ENCODE data around the gene POU4F3.

POU4F3 gene

GRCh38 chr5:146345240-146345577 lies 6.6 kb downstream of the POU4F3 start:
- H3K4me1 ChIP-seq = peaks cover 0 to 22% (median 11%) of the 10 kb centered on the region in 4 donors
- no peaks in the 10 kb centered on the region for H3K36me3 ChIP-seq
- DNase-seq = no peak
- H3K9me3 ChIP-seq = no peaks in the 10 kb centered on the region
- H3K27ac ChIP-seq = no peak overlapping the region
- TF ChIP-seq CTCF (IDR thresholded peaks at IDR 0.05) = no peak
- intact Hi-C loops (cut with DNase I; ENCODE audit: low total_unique reads) = no loop called here
- no peak overlapping the region for H3K4me3 ChIP-seq
- peaks cover 4 to 69% of the 10 kb centered on the region in 2 donors for H3K27me3 ChIP-seq

GRCh38 chr5:146345578-146346366 lies 7.1 kb downstream of the POU4F3 start:
- Histone ChIP-seq H3K4me3 (no peak overlapping the region), H3K27ac (no peak overlapping the region), H3K36me3 (no peaks in the 10 kb centered on the region), H3K9me3 (no peaks in the 10 kb centered on the region), H3K27me3 (peaks cover 4 to 64% of the 10 kb centered on the region in 2 donors), H3K4me1 (peaks cover 0 to 20% (median 10%) of the 10 kb centered on the region in 4 donors)
- no peak for TF ChIP-seq CTCF (IDR thresholded peaks at IDR 0.05)
- intact Hi-C loops (cut with DNase I; ENCODE audit: low total_unique reads) = no loop called here
- DNase-seq = no peak

- TF ChIP-seq CTCF (IDR thresholded peaks at IDR 0.05) = no peak
- Histone ChIP-seq H3K36me3 (no peaks in the 10 kb centered on the region), H3K4me3 (no peak overlapping the region), H3K9me3 (no peaks in the 10 kb centered on the region), H3K27me3 (no peaks in the 10 kb centered on the region), H3K4me1 (no peaks in the 10 kb centered on the region), H3K27ac (no peak overlapping the region)
- DNase-seq = no peak
- intact Hi-C loops (cut with DNase I; ENCODE audit: low total_unique reads) = no loop called here
Measured at GRCh38 chr5:146357126-146357525, 18.5 kb downstream of the POU4F3 start.

GRCh38 chr5:146359836-146360235 lies 21.2 kb downstream of the POU4F3 start:
- DNase-seq = no peak
- Histone ChIP-seq H3K36me3 (no peaks in the 10 kb centered on the region), H3K9me3 (no peaks in the 10 kb centered on the region), H3K27ac (no peak overlapping the region), H3K4me1 (no peaks in the 10 kb centered on the region), H3K27me3 (no peaks in the 10 kb centered on the region), H3K4me3 (no peak overlapping the region)
- intact Hi-C loops (cut with DNase I; ENCODE audit: low total_unique reads) = no loop called here
- no peak for TF ChIP-seq CTCF (IDR thresholded peaks at IDR 0.05)

- H3K36me3 ChIP-seq = no peaks in the 10 kb centered on the region
- no peak for DNase-seq
Measured at GRCh38 chr5:146363161-146363874, 24.7 kb downstream of the POU4F3 start.

More at GRCh38 chr5:146363161-146363874, 24.7 kb downstream of the POU4F3 start:
- no peak for TF ChIP-seq CTCF (IDR thresholded peaks at IDR 0.05)
- Histone ChIP-seq H3K4me1 (no peaks in the 10 kb centered on the region), H3K27ac (no peak overlapping the region), H3K4me3 (no peak overlapping the region), H3K27me3 (no peaks in the 10 kb centered on the region), H3K9me3 (no peaks in the 10 kb centered on the region)
- intact Hi-C loops (cut with DNase I; ENCODE audit: low total_unique reads) = no loop called here

Measured in tibial artery (tissue), 4 donors.